ENCODE results near the gene NOC4L.
A peak's percentile ranks its signal among the peaks of the same experiment; 100 is the strongest.
"Not testable (repeated sequence)": the region's sequence is repeated elsewhere in the genome, so short reads cannot be mapped to it uniquely, and the experiment has no call there.

The NOC4L gene

GRCh38 chr12:132124766-132125425, 19.4 kb upstream of the NOC4L start:
- DNase-seq: no peak

GRCh38 chr12:132125736-132126135, 18.5 kb upstream of the NOC4L start:
- no peak for DNase-seq

DNA sequence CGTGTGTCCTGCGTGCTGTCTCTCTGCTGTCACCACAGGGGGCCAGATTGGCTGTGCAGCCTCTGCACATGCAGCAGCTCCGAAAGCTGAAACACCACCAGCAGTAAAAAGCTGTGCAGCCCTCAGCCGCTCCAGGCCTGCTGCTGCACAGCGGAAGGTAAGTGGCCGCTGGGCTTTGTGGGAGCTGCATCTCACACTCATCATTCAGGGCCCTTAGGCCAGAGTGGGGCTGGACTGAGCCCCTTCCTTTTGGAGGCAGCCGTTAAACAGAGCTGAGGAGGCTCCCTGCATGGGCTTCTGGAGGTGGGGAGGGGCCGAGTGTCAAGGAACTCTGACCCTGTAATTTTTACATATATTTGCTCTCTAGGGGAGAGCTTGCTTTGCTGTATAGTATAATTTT, 17.2 kb upstream of the NOC4L start:
- no peak for DNase-seq

- DNase-seq: no peak
These were observed 15.2 kb upstream of the NOC4L start for GRCh38 chr12:132129007-132129406.

DNA sequence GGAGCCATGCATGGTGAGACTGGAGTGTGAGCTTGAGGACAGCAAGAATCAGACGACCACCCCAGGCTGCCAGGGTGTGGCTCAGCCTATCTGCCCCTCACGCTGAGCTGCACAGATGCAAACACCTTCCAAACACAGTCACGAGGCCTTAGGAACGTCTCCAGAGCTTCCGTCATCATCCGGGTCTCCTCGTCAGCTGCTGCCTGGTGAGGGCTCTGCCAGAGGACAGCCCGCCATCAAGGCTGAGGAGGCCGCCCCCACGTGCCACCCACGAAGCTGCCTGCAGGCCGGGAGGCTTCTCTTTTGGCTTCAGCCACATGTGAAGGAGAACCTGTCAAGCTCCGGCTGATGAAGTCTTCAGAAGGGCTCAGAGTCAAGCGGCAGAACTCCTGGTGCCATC, 13.6 kb upstream of the NOC4L start:
- no peak for DNase-seq

DNA sequence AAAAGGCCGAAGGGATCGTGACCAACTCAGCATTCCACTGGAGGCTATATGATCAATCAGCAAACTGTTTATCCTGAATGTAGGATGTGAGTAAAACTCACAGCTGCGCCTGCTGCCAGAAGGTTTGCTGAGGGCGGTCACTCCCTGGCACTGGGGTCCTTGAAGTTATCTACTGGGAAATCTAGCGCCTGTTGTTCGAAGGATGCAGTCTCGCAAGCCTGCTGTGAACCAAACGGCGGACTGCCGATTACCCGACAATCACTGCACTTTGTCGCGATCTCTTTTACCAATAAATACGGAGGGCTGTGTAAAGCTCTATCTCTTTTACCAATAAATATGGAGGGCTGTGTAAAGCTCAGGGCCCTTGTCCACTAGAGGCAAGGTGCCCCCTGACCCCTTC, 13.0 kb upstream of the NOC4L start:
- DNase-seq: no peak

DNA sequence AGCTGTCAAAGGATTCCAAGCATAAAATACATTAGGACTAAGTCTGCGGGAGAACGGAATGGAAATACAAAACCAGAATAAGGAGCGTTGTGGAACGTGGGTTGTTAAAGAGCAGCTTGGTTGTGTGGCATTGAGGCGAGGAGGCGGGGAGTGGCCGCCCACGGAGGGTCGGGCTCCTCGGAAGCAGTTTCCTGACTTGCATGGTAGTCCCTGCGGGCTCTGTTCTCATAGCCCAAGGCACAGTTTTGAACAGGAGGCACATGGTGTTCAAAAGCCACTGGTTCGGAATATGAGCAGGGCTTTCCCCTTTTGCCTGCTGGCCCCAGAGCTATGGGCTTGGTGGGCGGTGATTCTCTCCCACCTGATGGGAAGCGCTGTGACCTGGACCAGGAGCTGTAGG, 12.3 kb upstream of the NOC4L start:
- no peak for DNase-seq

DNA sequence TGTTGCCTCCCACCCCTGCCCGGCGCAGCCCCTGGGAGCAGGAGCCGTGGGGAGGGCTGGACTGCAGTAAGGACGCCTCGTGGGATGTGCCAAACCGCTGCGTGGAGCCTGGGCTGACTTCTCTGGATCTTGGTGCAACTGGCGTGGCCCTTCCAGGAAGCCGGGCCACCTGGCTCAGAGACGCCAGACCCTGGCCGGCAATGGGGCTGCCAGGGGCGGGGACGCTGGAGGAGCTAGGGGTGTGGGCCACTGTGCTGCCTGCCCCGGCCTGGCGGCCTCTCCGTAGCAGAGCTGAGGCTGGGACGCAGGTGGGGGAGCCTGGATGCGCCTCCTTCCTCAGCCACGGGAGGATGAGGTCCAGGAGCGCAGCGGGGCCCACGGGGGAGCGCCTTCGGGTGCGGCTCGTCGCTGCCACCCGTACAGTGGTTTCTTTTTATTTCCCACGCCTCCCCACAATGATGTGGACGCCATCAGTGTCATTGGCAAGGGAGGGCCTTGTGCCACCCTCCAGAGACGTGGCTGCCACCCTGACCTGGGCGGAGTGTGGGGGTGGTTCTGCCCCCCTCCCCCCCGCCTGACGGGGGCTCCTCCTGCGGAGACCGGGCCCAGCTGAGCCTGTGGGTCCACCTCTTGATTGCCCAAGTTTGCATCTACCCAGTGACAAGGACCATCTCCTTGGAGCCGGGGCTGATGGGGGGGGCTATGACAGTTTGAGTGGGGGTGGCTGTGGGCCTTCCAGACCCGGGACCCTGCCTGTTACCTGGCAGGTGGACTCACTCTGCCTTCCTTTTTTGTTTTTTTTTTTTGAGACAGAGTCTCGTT, 11.4 kb upstream of the NOC4L start:
- DNase-seq: no peak

DNA sequence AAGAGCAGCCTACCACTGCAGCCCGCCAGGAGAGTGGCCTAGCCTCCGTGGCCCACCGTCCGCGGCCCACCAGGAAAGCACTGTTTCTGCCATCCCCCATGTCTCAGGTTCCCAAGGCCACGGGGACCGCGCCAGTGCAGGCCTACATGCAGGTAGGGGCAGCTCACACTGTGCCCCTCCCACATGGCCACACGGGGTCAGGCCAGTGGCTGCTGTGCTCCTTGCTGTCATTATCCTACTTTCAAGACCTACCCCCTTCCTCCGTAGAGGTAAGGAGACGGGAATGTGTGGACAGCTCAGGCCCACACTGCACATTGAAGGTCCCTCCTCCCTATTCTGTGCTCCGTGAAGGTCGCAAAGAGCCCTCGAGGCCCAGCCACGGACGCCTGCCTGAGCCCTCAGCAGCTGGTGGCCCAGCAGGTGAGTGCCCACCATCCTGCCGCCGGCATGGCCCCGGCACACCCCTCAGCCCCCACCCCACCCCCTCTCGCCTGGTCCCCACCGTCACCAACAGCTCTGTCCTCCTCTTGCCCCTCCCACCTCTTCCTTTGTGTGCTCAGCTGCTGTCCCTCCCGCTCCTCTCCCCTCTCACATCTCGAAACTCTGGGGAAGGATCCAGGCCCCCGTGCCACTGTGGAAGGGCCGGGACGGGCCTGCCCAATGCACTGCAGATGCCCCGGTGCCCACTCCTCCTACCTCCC, 10.2 kb upstream of the NOC4L start:
- DNase-seq: no peak

DNA sequence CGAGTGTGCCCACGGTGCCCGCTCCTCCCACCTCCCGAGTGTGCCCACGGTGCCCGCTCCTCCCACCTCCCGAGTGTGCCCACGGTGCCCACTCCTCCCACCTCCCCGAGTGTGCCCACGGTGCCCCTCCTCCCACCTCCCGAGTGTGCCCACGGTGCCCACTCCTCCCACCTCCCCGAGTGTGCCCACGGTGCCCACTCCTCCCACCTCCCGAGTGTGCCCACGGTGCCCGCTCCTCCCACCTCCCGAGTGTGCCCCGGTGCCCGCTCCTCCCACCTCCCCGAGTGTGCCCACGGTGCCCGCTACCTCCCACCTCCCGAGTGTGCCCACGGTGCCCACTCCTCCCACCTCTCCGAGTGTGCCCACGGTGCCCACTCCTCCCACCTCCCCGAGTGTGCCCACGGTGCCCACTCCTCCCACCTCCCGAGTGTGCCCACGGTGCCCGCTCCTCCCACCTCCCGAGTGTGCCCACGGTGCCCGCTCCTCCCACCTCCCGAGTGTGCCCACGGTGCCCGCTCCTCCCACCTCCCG, 9.5 kb upstream of the NOC4L start:
- DNase-seq: not testable (repeated sequence)

- not testable (repeated sequence) for DNase-seq
These were observed 8.0 kb upstream of the NOC4L start for GRCh38 chr12:132136226-132136625.

DNA sequence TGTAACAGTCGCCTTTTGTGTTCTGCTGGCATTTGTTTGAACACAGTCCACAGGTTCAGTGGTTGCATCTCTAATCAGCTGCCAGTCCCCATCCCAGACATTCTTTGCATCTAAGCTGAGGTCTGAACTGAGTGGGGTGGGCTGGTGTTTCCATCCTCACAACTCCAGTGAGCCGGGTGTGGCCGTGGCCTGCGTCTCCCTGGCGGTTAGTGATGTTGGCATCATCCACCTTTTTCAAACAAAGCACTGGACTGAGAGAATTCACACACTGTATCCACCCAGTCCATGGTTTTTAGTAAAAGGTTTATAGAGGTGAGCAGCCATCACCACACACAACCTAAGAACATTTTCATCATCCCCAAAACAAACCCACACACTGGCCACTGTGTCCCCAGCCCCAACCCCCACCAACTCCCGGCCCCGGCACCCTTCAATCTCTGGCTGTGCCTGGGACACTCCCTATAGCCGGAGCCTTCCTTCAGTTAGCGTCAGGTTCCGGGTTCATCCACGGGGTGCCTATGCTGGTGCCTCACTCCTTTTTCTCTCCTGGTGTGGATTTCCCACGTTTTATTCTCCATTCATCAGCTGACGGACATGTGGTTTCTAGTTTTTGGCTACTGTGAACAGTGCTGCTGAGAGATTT, 6.7 kb upstream of the NOC4L start:
- no peak for DNase-seq

DNA sequence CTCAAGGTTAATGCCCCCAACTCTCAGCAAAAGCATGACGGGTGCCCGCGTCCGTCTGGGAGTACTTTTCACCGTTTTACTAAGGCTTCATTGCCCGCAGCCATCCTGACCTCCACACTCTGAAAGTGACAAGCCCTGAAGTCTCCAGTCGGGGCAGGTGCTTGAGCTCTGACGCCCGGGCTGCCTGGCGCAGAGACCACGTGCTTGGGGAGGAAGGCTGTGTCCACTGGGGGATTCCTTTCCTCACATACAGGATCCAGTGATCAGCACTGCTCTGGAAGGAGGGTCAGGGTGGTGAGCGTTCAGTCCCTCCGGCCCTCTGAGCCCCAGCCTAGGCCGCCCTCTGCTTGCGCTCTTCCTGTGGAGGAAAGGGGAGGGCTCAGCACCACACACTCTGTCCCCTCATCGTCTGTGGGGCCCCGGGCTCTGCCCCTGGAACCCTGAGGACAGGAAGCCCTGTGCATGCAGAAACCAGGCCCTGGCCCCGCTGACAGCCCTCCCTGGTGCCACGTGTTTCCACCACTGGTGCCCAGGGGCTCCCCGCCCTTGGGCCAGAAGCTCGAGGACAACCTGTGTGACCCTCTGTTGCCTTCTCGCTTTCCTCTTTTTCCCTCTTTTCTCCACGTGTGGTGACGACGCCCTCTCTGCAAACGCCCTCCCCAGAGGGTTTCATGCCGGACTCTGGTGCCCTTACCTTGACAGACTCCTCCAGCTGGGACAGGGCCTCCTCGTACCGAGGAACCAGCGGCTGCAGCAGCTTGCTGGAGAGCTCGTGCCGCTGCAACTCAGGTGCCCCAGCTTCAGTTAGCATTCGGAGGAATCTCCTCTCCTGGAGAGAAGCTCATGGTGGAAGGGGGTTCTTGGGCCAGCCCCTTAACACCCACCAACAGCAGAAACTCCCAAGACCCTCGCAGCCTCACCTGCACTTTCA, 5.1 kb upstream of the NOC4L start:
- no peak for DNase-seq

DNA sequence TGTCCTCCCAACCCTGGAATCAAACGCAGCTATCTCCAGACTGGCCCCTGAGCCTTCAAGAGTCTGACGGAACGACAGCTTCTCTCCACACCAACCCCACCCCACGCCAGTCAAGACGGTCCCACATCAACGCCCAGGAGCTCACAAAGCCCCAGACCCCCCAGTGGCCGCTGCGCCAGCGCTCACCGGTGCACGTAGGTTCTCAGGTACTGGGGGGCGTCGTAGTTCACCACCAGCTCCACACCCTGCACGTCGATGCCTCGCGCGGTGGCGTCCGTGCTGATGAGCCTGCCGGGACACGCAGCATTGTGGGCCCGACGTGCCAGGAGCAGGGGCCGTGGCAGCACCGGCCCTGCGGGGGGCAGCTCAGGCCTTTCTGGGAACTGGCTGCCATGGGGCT, 4.3 kb upstream of the NOC4L start:
- DNase-seq: no peak

DNA sequence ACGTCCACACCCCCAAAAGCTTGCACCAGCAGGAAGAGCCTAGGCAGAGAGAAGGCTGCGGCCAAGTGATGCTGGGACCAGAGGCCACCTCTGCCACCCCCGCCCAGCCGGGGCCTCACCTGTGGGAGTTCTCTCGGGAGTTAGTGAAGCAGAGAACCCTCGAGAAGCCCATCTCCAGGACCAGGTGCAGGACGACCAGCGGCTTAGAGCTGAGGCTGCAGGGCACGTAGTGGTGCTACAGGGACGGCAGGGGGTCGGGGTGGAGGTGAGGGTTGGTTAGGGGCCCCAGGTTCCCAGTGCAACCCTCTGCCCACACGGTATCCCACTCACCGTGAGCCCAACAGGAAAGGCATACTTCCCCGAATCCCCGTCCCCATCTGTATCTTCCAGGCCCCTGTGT, 3.8 kb upstream of the NOC4L start:
- DNase-seq: no peak

GRCh38 chr12:132140918-132141841, 3.1 kb upstream of the NOC4L start:
- no peak for DNase-seq

GRCh38 chr12:132141976-132142678, 2.1 kb upstream of the NOC4L start:
- DNase-seq: no peak

GRCh38 chr12:132142679-132143335, 1.4 kb upstream of the NOC4L start:
- no peak for DNase-seq

DNA sequence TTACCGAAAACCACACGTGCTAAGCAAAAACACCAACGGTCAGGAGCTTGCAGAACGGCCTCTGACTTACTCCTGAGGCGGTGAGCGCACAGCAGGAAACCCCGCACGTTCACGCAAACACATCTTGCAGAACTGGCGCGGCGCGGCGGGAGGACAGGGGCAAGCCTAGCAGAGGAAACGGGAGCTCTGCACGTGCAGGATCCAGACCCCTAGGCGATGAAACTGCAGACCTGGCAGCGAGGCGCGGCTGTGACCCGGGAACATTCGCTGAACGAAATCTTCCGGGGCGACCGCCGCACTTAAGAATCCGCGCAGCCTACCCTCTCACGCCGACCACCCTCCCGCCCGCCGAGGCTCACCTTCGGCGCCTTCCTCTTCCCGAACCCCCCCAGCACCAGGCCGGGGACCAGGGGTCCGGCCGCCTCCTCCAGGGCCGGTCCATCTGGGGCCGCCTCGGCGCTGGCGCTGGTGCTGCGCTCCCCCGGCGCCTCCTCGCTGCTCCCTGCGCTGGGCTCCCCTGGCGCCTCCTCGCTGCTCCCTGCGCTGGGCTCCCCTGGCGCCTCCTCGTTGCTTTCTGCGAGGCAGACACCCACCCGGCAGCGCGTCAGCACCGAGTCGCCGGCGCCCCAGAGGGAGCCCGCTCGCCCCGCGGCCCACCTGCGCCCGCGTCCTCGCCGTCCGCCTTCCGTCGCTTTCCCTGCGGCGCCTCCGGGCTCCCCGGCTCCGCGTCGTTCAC, 753 bp upstream of the NOC4L start:
- DNase-seq: peak in 1 of 2 experiments; percentile 33
